ENCODE results near the gene BCCIP. TPM values are rescaled to one million over a fixed set of nuclear protein-coding genes. Genes with fewer than 3 reads are reported as not detected.

The BCCIP gene
- polyA plus RNA-seq, 1 donor (not counting 4 experiments of a cell fraction or from before 2014, with no cell fraction given) = 102 TPM

- DNase-seq (ENCODE audit: low read depth, low spot score) = no peak
- no peaks in the 10 kb centered on the region for H3K9me3 ChIP-seq (ENCODE audit: control insufficient read depth, low read depth, low read length)
- FAIRE-seq = no peak
- H3K27ac ChIP-seq (ENCODE audit: control insufficient read depth, insufficient read depth, low read length) = no peak overlapping the region
- no peak for TF ChIP-seq CTCF (optimal IDR thresholded peaks at IDR 0.05 in 1 of 3, IDR thresholded peaks at IDR 0.05 in 1 of 3, conservative IDR thresholded peaks at IDR 0.05 in 1 of 3; ENCODE audit: extremely low read depth in 1 of 3, insufficient read depth in 2 of 3, low read length in 3 of 3)
- no peak for TF ChIP-seq EZH2 (IDR thresholded peaks at IDR 0.05; ENCODE audit: low read length)
- H3K27me3 ChIP-seq (ENCODE audit: control insufficient read depth, extremely low read depth, insufficient read depth, low read length) = no peaks in the 10 kb centered on the region
- no peak overlapping the region for H3K9ac ChIP-seq (ENCODE audit: control insufficient read depth, extremely low read depth, insufficient read depth, low read length)
- no peaks in the 10 kb centered on the region for H3K79me2 ChIP-seq (ENCODE audit: control insufficient read depth, insufficient read depth, low read length)
- H2AFZ ChIP-seq (ENCODE audit: control insufficient read depth, low read length) = no peak overlapping the region
- H3K4me3 ChIP-seq (ENCODE audit: control insufficient read depth in 2 of 3, extremely low read depth in 1 of 3, insufficient read depth in 2 of 3, low read depth in 1 of 3, low read length in 3 of 3) = no peak overlapping the region
- no peaks in the 10 kb centered on the region for H4K20me1 ChIP-seq (ENCODE audit: control insufficient read depth, extremely low read depth, insufficient read depth, low read length)
- H3K4me2 ChIP-seq (ENCODE audit: control insufficient read depth, extremely low read depth, insufficient read depth, low read depth, low read length) = no peak overlapping the region
- no peaks in the 10 kb centered on the region for H3K9me1 ChIP-seq (ENCODE audit: control insufficient read depth, extremely low read depth, insufficient read depth, low read length)
- dilution Hi-C loops (cut with MboI; ENCODE audit: extremely low pct_ligation_motif_present, low sequenced_read_pairs) = no loop called here
- H3K4me1 ChIP-seq (ENCODE audit: control insufficient read depth, extremely low read depth, insufficient read depth, low read length) = no peaks in the 10 kb centered on the region
- peaks cover 19 to 20% of the 10 kb centered on the region in 2 experiments for H3K36me3 ChIP-seq (ENCODE audit: control insufficient read depth in 2 of 2, extremely low read depth in 1 of 2, insufficient read depth in 2 of 2, low read length in 2 of 2)
Observed at GRCh38 chr10:125848371-125848770, 25.0 kb downstream of the BCCIP start.

GRCh38 chr10:125848857-125849256 is 25.5 kb downstream of the BCCIP start:
- Histone ChIP-seq H3K4me3 (ENCODE audit: control insufficient read depth in 2 of 3, extremely low read depth in 1 of 3, insufficient read depth in 2 of 3, low read depth in 1 of 3, low read length in 3 of 3) (no peak overlapping the region), H3K27me3 (ENCODE audit: control insufficient read depth, extremely low read depth, insufficient read depth, low read length) (no peaks in the 10 kb centered on the region), H3K9me3 (ENCODE audit: control insufficient read depth, low read depth, low read length) (no peaks in the 10 kb centered on the region), H2AFZ (ENCODE audit: control insufficient read depth, low read length) (no peak overlapping the region), H3K4me1 (ENCODE audit: control insufficient read depth, extremely low read depth, insufficient read depth, low read length) (no peaks in the 10 kb centered on the region), H3K9me1 (ENCODE audit: control insufficient read depth, extremely low read depth, insufficient read depth, low read length) (no peaks in the 10 kb centered on the region), H3K79me2 (ENCODE audit: control insufficient read depth, insufficient read depth, low read length) (no peaks in the 10 kb centered on the region), H3K27ac (ENCODE audit: control insufficient read depth, insufficient read depth, low read length) (no peak overlapping the region), H4K20me1 (ENCODE audit: control insufficient read depth, extremely low read depth, insufficient read depth, low read length) (no peaks in the 10 kb centered on the region), H3K9ac (ENCODE audit: control insufficient read depth, extremely low read depth, insufficient read depth, low read length) (no peak overlapping the region), H3K4me2 (ENCODE audit: control insufficient read depth, extremely low read depth, insufficient read depth, low read depth, low read length) (no peak overlapping the region), H3K36me3 (ENCODE audit: control insufficient read depth in 2 of 2, extremely low read depth in 1 of 2, insufficient read depth in 2 of 2, low read length in 2 of 2) (peaks cover 18 to 22% of the 10 kb centered on the region in 2 experiments)
- DNase-seq (ENCODE audit: low read depth, low spot score) (no peak), FAIRE-seq (no peak)
- TF ChIP-seq CTCF (optimal IDR thresholded peaks at IDR 0.05 in 1 of 3, IDR thresholded peaks at IDR 0.05 in 1 of 3, conservative IDR thresholded peaks at IDR 0.05 in 1 of 3; ENCODE audit: extremely low read depth in 1 of 3, insufficient read depth in 2 of 3, low read length in 3 of 3) = no peak
- no peak for TF ChIP-seq EZH2 (IDR thresholded peaks at IDR 0.05; ENCODE audit: low read length)
- dilution Hi-C loops (cut with MboI; ENCODE audit: extremely low pct_ligation_motif_present, low sequenced_read_pairs) = no loop called here
